ENCODE results near the gene CYFIP1.

Gene CYFIP1

DNA sequence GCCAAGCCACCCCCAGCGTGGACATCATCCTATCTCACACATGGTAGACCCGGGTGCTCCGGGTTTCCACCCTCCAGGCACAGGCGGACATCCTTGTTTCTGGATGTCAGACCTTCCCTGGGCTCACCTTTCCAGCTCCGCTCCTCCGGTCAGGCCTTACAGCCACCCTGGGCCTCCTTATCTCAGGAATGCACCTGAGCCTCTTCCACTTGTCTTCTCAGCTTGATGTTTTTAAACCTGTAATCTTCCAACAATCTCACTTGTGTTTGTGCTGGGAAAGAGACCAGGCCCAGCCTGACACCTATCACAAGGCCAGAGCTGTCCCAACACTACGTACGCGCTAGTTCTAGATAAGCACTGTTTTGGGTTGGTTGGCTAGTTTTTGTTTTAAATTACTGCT, 87.8 kb downstream of the CYFIP1 start:
- Histone ChIP-seq H3K4me1 (no peaks in the 10 kb centered on the region), H3K27me3 (no peaks in the 10 kb centered on the region), H3K36me3 (peaks cover 45 to 79% (median 71%) of the 10 kb centered on the region in 3 donors), H3K9me3 (no peaks in the 10 kb centered on the region), H3K27ac (no peak overlapping the region), H3K4me3 (no peak overlapping the region)
- TF ChIP-seq, protein P1, sequence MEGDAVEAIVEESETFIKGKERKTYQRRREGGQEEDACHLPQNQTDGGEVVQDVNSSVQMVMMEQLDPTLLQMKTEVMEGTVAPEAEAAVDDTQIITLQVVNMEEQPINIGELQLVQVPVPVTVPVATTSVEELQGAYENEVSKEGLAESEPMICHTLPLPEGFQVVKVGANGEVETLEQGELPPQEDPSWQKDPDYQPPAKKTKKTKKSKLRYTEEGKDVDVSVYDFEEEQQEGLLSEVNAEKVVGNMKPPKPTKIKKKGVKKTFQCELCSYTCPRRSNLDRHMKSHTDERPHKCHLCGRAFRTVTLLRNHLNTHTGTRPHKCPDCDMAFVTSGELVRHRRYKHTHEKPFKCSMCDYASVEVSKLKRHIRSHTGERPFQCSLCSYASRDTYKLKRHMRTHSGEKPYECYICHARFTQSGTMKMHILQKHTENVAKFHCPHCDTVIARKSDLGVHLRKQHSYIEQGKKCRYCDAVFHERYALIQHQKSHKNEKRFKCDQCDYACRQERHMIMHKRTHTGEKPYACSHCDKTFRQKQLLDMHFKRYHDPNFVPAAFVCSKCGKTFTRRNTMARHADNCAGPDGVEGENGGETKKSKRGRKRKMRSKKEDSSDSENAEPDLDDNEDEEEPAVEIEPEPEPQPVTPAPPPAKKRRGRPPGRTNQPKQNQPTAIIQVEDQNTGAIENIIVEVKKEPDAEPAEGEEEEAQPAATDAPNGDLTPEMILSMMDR (IDR thresholded peaks at IDR 0.05) = no peak
- no peak for DNase-seq
- intact Hi-C loops (cut with DNase I; ENCODE audit: low total_unique reads) = no loop called here

DNA sequence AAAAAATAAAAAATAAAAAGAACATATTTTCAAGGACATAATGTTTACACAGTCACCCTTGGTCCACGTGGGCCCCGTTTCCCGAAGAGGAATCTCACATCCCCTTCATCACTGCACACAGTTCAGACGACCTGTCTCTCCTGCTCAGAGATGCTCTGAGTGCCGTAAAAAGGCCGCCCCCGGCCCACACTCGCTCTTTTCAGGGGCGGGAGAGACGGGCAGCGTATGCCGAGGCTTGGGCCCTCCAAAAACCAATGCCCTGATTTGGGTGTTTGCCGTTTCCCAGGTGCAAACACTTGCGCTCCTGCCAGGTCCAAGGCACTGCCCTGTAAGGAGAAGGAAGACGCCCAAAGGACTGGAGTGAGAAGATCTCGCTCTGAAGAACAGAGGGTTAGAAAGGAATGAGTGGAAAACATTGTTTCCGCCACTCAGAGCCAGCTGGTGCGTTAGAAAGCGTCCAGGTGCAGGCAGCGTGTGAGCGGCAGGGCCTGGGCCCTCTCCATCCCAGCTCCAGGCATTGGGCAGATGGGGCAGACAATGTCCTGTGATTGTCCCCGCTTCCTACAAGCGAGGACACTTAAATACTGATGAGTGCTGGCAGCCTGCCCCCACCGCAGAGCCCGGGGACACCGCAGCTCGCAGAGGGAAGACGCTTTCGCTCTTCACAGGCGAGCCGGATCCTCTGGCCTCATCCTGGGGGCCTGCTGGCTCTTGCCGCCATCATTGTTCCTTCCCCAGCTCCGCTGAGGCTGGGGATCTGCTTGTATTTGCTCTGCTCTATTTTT, 88.5 kb downstream of the CYFIP1 start:
- no peaks in the 10 kb centered on the region for H3K9me3 ChIP-seq
- H3K36me3 ChIP-seq = peaks cover 43 to 79% (median 71%) of the 10 kb centered on the region in 3 donors
- intact Hi-C loops (cut with DNase I; ENCODE audit: low total_unique reads) = no loop called here
- H3K4me1 ChIP-seq = no peaks in the 10 kb centered on the region
- H3K27ac ChIP-seq = no peak overlapping the region
- no peak overlapping the region for H3K4me3 ChIP-seq
- no peak for DNase-seq
- TF ChIP-seq, protein P1 (IDR thresholded peaks at IDR 0.05) = no peak
- no peaks in the 10 kb centered on the region for H3K27me3 ChIP-seq

DNA sequence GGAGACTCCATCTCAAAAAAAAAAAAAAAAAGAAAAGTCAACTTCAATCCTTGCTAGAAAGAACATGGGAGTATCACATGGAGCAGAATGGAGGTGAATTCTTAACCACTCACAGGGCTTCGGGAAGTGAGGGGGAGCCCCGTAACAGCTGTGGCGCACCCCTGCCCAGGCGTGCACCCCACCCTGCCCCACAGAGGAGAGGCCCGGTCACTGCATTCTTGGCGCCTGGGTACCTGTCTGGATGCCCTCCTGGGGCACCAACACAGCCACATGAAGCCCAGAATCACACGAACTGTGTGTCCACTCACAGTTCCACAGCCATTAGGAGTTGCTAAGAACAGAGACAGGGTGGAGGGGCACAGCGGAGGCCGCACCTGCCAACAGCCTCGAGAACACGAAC, 89.9 kb downstream of the CYFIP1 start:
- H3K27me3 ChIP-seq = no peaks in the 10 kb centered on the region
- H3K27ac ChIP-seq = no peak overlapping the region
- no peak overlapping the region for H3K4me3 ChIP-seq
- peaks cover 33 to 77% (median 68%) of the 10 kb centered on the region in 3 donors for H3K36me3 ChIP-seq
- no peaks in the 10 kb centered on the region for H3K9me3 ChIP-seq
- peak in 1 of 2 donors; percentile 24 for DNase-seq
- intact Hi-C loops (cut with DNase I; ENCODE audit: low total_unique reads) = no loop called here
- TF ChIP-seq, protein P1 (IDR thresholded peaks at IDR 0.05) = no peak
- no peaks in the 10 kb centered on the region for H3K4me1 ChIP-seq

DNA sequence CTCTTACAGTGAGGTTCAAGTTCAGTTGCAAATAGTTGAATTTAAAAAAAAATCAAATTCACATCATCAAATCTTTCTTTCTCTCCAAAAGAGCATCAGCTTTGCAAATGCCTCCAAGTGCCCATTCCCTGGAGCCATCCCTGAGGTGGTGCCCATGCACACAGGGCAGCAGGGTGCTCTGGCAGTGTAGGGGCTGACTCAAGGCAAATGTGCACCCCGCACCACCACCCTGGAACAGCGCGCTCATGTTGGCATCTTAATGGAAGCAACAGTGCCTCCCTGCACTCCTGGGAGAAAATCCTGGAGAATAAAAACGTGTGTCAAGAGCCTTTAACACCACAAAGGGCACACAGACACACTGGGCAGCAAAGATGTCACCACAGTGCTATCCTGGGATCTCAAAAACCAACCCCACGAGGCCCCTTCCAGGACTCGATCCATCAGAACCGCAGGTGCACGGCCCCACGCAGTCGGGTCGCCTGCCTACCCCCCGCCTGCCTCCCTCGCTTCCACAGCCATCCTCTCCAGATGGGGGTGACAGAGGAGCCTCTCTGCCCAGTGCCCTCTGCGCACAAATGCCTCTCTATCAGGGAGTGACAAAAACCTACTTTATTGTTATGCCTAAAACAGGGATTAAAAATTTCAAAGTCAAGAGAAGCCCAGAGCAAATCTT, 90.9 kb downstream of the CYFIP1 start:
- no peak overlapping the region for H3K4me3 ChIP-seq
- DNase-seq = no peak
- H3K27me3 ChIP-seq = no peaks in the 10 kb centered on the region
- H3K36me3 ChIP-seq = peaks cover 33 to 83% (median 68%) of the 10 kb centered on the region in 3 donors
- intact Hi-C loops (cut with DNase I; ENCODE audit: low total_unique reads) = no loop called here
- H3K9me3 ChIP-seq = no peaks in the 10 kb centered on the region
- TF ChIP-seq, protein P1 (IDR thresholded peaks at IDR 0.05) = no peak
- no peak overlapping the region for H3K27ac ChIP-seq
- no peaks in the 10 kb centered on the region for H3K4me1 ChIP-seq

DNA sequence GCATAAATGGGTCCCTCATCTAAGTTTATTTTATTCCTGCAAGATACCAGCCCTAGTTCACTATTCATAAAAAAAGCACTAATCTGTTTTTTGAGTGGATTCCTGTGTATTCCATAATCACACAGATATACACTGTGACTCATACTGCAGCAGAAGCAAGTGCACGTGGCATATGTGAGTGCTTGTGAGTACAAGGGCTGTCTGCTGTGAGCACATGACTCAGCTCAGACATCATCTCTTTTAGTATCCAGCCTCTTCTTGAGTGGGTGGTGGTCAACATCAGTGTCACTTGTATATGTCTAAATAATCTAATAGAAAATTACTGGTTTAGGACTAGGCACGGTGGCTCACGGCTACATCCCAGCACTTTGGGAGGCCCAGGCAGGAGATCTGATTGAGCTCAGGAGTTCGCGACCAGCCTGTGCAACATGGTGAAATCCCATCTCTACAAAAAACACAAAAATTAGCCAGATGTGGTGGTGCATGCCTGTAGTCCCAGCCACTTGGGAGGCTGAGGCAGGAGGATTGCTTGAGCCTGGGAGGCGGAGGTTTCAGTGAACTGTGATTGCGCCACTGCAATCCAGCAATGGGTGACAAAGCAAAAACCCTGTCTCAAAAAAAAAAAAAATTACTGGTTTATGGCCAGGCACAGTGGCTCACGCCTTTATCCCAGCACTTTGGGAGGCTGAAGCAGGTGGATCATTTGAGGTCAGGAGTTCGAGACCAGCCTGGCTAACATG, 91.9 kb downstream of the CYFIP1 start:
- no peak for DNase-seq
- intact Hi-C loops (cut with DNase I; ENCODE audit: low total_unique reads) = no loop called here
- peaks cover 32 to 76% (median 62%) of the 10 kb centered on the region in 3 donors for H3K36me3 ChIP-seq

More for the DNA sequence above, 91.9 kb downstream of the CYFIP1 start:
- H3K27ac ChIP-seq = no peak overlapping the region
- TF ChIP-seq, protein P1 (IDR thresholded peaks at IDR 0.05) = no peak
- no peaks in the 10 kb centered on the region for H3K9me3 ChIP-seq
- H3K4me3 ChIP-seq = no peak overlapping the region
- no peaks in the 10 kb centered on the region for H3K27me3 ChIP-seq
- H3K4me1 ChIP-seq = no peaks in the 10 kb centered on the region
